ENCODE data around the gene MAD1L1. TPM values are rescaled to one million over a fixed set of nuclear protein-coding genes. Genes with fewer than 3 reads are reported as not detected.
A peak's percentile ranks its signal among the peaks of the same experiment; 100 is the strongest.

Gene MAD1L1
- total RNA-seq, 4 donors from 2014 or later = 60.3 to 149 (median 73.7) TPM

DNA sequence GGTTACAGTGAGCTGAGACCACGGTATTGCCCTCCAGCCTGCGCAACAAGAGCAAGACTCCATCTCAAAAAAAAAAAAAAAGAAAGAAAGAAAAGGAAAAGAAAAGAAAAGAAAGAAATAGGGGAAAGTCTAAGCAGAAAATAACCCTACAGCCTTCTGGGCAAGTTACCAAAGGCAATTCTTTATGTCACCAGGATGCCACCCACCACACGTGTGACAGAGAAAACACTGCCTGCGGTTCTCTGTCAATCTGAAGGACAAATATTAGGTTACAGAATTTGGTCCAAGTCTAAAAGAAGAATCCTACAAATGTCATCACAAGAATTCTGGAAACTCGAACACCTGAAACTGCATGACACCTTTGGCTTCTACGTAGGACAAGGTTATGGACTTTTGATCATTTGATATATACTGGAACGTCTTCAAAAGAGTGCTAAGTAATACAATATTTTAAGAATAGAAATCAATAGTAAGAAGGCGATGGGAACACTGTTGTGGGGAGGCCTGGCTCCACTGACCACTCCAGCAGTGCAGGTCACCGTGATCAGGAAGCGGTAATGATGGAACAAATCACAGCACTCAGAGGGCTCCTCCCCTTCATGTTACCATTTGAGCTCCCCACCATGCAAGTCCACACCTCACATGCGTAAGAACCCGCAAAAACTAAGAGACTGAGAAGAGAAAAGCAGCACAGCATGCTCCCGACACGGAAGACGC, 75.8 kb downstream of the MAD1L1 start:
- 88 to 89% methylated on average over 15 of the region's 15 CpGs for WGBS, 2 donors
- Histone ChIP-seq H3K4me1 (peaks cover 0 to 38% (median 18%) of the 10 kb centered on the region in 4 donors), H3K4me3 (no peak overlapping the region), H3K27me3 (no peaks in the 10 kb centered on the region), H3K27ac (peak overlapping the region; percentile 41 to 87 (median 70)), H3K9me3 (no peaks in the 10 kb centered on the region), H3K36me3 (no peaks in the 10 kb centered on the region)
- DNase-seq (ENCODE audit: low spot score in 2 of 2) = no peak
- TF ChIP-seq EP300 (IDR thresholded peaks at IDR 0.05) = no peak
- TF ChIP-seq POLR2A (IDR thresholded peaks at IDR 0.05) = no peak
- TF ChIP-seq CTCF (IDR thresholded peaks at IDR 0.05) = no peak

DNA sequence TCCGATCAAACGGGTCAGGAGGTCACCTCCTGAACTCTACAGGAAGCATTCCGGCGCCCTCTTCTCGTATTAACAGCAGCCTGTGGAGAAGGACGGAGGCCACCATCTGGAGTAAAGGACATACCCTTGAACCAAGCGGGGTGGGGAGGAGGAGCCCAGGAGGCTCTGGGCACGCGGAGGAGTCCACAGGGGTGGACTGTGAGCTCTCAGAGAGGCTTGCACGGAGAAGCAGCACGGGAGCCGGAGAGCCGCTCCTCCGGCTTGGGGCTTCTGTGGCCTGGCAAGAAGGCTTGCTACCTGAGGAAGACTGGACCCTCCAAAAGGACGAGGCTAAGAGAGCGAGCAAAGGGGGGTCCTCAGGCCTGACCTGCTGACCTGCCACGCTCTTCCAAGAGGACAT, 77.9 kb downstream of the MAD1L1 start:
- 97% methylated on average over 17 of the region's 17 CpGs for WGBS, 2 donors
- no peaks in the 10 kb centered on the region for H3K9me3 ChIP-seq
- H3K4me3 ChIP-seq = no peak overlapping the region
- peaks cover 0 to 32% (median 18%) of the 10 kb centered on the region in 4 donors for H3K4me1 ChIP-seq
- TF ChIP-seq POLR2A (IDR thresholded peaks at IDR 0.05) (no peak), CTCF (IDR thresholded peaks at IDR 0.05) (no peak), EP300 (IDR thresholded peaks at IDR 0.05) (no peak)
- no peaks in the 10 kb centered on the region for H3K36me3 ChIP-seq
- no peak overlapping the region for H3K27ac ChIP-seq
- no peaks in the 10 kb centered on the region for H3K27me3 ChIP-seq
- no peak for DNase-seq (ENCODE audit: low spot score in 2 of 2)

- TF ChIP-seq POLR2A (IDR thresholded peaks at IDR 0.05) (no peak), EP300 (IDR thresholded peaks at IDR 0.05) (no peak), CTCF (IDR thresholded peaks at IDR 0.05) (no peak)
- H3K4me1 ChIP-seq = peaks cover 0 to 29% (median 18%) of the 10 kb centered on the region in 4 donors
- H3K4me3 ChIP-seq = no peak overlapping the region
- H3K27ac ChIP-seq = no peak overlapping the region
- H3K9me3 ChIP-seq = no peaks in the 10 kb centered on the region
- 88 to 94% methylated on average over 6 of the region's 6 CpGs for WGBS, 2 donors
- H3K36me3 ChIP-seq = peaks cover 0 to 4% (median 0%) of the 10 kb centered on the region in 3 donors
- no peaks in the 10 kb centered on the region for H3K27me3 ChIP-seq
- DNase-seq (ENCODE audit: low spot score in 2 of 2) = no peak
Observed at GRCh38 chr7:2154121-2154520, 78.6 kb downstream of the MAD1L1 start.

DNA sequence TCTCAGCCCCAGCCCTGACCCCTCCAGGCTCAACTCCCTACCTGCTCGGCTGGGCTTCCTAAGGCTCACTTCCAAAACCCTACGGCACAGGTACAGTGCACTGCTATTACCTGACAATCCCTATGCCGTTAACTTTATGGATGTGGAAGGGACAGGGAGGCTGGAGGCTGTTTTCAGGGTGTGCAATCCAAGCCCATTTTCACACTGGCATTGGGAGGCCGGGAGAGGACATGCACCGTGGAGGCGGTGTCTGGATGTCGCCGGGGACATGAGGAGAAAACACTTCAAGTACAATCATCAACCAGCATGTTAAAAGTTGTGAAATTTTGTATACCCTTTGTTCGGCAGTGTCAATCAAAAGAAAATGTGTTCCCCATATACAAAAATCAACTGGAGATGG, 80.1 kb downstream of the MAD1L1 start:
- DNase-seq (ENCODE audit: low spot score in 2 of 2) = no peak
- WGBS, 2 donors = 88 to 97% methylated on average over 9 of the region's 9 CpGs
- no peak overlapping the region for H3K4me3 ChIP-seq
- H3K9me3 ChIP-seq = no peaks in the 10 kb centered on the region
- H3K27ac ChIP-seq = no peak overlapping the region
- no peak for TF ChIP-seq EP300 (IDR thresholded peaks at IDR 0.05)
- no peak for TF ChIP-seq POLR2A (IDR thresholded peaks at IDR 0.05)
- no peak for TF ChIP-seq CTCF (IDR thresholded peaks at IDR 0.05)
- H3K27me3 ChIP-seq = no peaks in the 10 kb centered on the region
- H3K36me3 ChIP-seq = peaks cover 0 to 18% (median 0%) of the 10 kb centered on the region in 3 donors
- H3K4me1 ChIP-seq = peaks cover 0 to 15% (median 9%) of the 10 kb centered on the region in 4 donors

- peaks cover 0 to 8% (median 3%) of the 10 kb centered on the region in 4 donors for H3K4me1 ChIP-seq
- no peak for DNase-seq (ENCODE audit: low spot score in 2 of 2)
- peaks cover 0 to 25% (median 0%) of the 10 kb centered on the region in 3 donors for H3K36me3 ChIP-seq
- TF ChIP-seq EP300 (IDR thresholded peaks at IDR 0.05) = no peak
- TF ChIP-seq CTCF (IDR thresholded peaks at IDR 0.05) = no peak
- TF ChIP-seq POLR2A (IDR thresholded peaks at IDR 0.05) = no peak
- WGBS, 2 donors = 91 to 96% methylated on average over 17 to 18 of the region's 24 CpGs
- H3K9me3 ChIP-seq = no peaks in the 10 kb centered on the region
- no peak overlapping the region for H3K4me3 ChIP-seq
- no peak overlapping the region for H3K27ac ChIP-seq
- no peaks in the 10 kb centered on the region for H3K27me3 ChIP-seq
Observed at GRCh38 chr7:2151801-2152612, 80.7 kb downstream of the MAD1L1 start.
